SK-N-SH (cell line): ENCODE measurements around the gene DERA. TPM values are rescaled to one million over a fixed set of nuclear protein-coding genes. Genes with fewer than 3 reads are reported as not detected.
"Not testable (repeated sequence)": the region's sequence is repeated elsewhere in the genome, so short reads cannot be mapped to it uniquely, and the experiment has no call there.

Source experiments
- CTCF ChIA-PET: fragments of 300-600, 350-600 bp; formaldehyde crosslinking; extraction: SDS; loops from one replicate; lab custom pipeline; 2021; lab: Yijun Ruan, JAX
- POLR2A ChIA-PET: fragments of 350-600 bp; sonication (Branson Sonifier 250); formaldehyde crosslinking; extraction: SDS; loops from one replicate; lab custom pipeline; 2020; ENCODE audit warnings: antibody characterized with exemption, inconsistent platforms; lab: Yijun Ruan, JAX
- DNase-seq: peaks from one replicate; pipeline ENCODE4 v3.0.0; 2012
- H2AFZ ChIP-seq: fragments of 200-600 bp; sonication (generic); 2 replicates; pipeline ENCODE4 v1.8.1; 2016; ENCODE audit warnings: antibody characterized with exemption, mild to moderate bottlenecking, low read depth
- H3F3A ChIP-seq: fragments of 200-600 bp; sonication (generic); replicated peaks from 2 replicates; pipeline ENCODE3; 2016; ENCODE audit warnings: antibody characterized with exemption, mild to moderate bottlenecking; ENCODE audit not compliant: insufficient read depth
- H3K27ac ChIP-seq, 2 experiments: fragments of 200-500 bp in 1 of 2; fragments of 200-600 bp in 1 of 2; sonication (Bioruptor generic) in 1 of 2; sonication (generic), shearing (Covaris generic) in 1 of 2; 2 replicates each; pipeline versions ENCODE4 v1.5.1 to v1.6.1; 2014 to 2016; ENCODE audit warnings: low read depth in 2 of 2, inconsistent platforms in 1 of 2, low read length in 1 of 2, mild to moderate bottlenecking in 1 of 2, mixed read lengths in 1 of 2
- H3K27me3 ChIP-seq: fragments of 200-600 bp; sonication (generic), shearing (Covaris generic); 2 replicates; pipeline ENCODE4 v1.6.1; 2016; ENCODE audit warnings: mixed run types; ENCODE audit not compliant: insufficient read depth
- H3K36me3 ChIP-seq, 2 experiments: fragments of 200-500 bp in 1 of 2; fragments of 200-600 bp in 1 of 2; sonication (Bioruptor generic) in 1 of 2; sonication (generic) in 1 of 2; replicated peaks in 1 of 2; 2 replicates each; pipeline versions ENCODE3 to v1.5.1; 2014 to 2016; ENCODE audit warnings: low read length in 1 of 2, mild to moderate bottlenecking in 1 of 2; ENCODE audit not compliant: insufficient read depth in 2 of 2, control insufficient read depth in 1 of 2
- H3K4me1 ChIP-seq, 2 experiments: fragments of 200-500 bp in 1 of 2; fragments of 200-600 bp in 1 of 2; sonication (Bioruptor generic) in 1 of 2; sonication (generic), shearing (Covaris generic) in 1 of 2; 2 replicates each; pipeline versions ENCODE4 v1.5.1 to v1.6.1; 2014 to 2016; ENCODE audit warnings: low read depth in 1 of 2, low read length in 1 of 2, mixed run types in 1 of 2; ENCODE audit not compliant: insufficient read depth in 2 of 2, control insufficient read depth in 1 of 2
- H3K4me2 ChIP-seq: fragments of 200-600 bp; sonication (generic), shearing (Covaris generic); 2 replicates; pipeline ENCODE4 v1.6.1; 2017; ENCODE audit warnings: mixed run types
- H3K4me3 ChIP-seq, 2 experiments: fragments of 200-500 bp in 1 of 2; fragments of 200-600 bp in 1 of 2; sonication (Bioruptor generic) in 1 of 2; sonication (generic), shearing (Covaris generic) in 1 of 2; 2 replicates each; pipeline versions ENCODE4 v1.5.1 to v1.8.1; 2014 to 2016; ENCODE audit warnings: low read depth in 2 of 2, inconsistent platforms in 1 of 2, low read length in 1 of 2, mild to moderate bottlenecking in 1 of 2, mixed read lengths in 1 of 2, moderate library complexity in 1 of 2
- H3K79me2 ChIP-seq: fragments of 200-600 bp; sonication (generic); 2 replicates; pipeline ENCODE4 v1.8.1; 2017; ENCODE audit warnings: mild to moderate bottlenecking; ENCODE audit not compliant: insufficient read depth
- H3K9ac ChIP-seq: fragments of 200-600 bp; sonication (generic); 2 replicates; pipeline ENCODE4 v1.6.1; 2017; ENCODE audit warnings: mixed run types
- H3K9me2 ChIP-seq: fragments of 200-600 bp; sonication (generic); 2 replicates; pipeline ENCODE4 v1.6.1; 2017; ENCODE audit warnings: mixed run types
- H3K9me3 ChIP-seq: fragments of 200-600 bp; sonication (generic); 2 replicates; pipeline ENCODE4 v1.6.1; 2017; ENCODE audit warnings: mixed run types, mild to moderate bottlenecking, moderate library complexity
- H4K20me1 ChIP-seq: fragments of 200-600 bp; sonication (generic); 2 replicates; pipeline ENCODE4 v1.6.1; 2017; ENCODE audit warnings: mild to moderate bottlenecking, mixed run types; ENCODE audit not compliant: insufficient read depth
- FOSL2 ChIP-seq: IDR thresholded peaks from 2 replicates; pipeline ENCODE4 v1.4.0; 2012; ENCODE audit warnings: low read depth, mild to moderate bottlenecking, moderate library complexity, borderline replicate concordance
- FOXJ3 ChIP-seq: sonication (generic); formaldehyde crosslinking; IDR thresholded peaks from 2 replicates; pipeline ENCODE4 v1.5.1; 2020; ENCODE audit warnings: mild to moderate bottlenecking, missing genetic modification reagents
- SIN3A ChIP-seq: IDR thresholded peaks from 2 replicates; pipeline ENCODE4 v1.6.1; 2012; ENCODE audit warnings: low read depth, mild to moderate bottlenecking, low read length, moderate library complexity, borderline replicate concordance
- SMC3 ChIP-seq: IDR thresholded peaks from 2 replicates; pipeline ENCODE4 v1.6.1; 2012; ENCODE audit warnings: low read depth, low read length, improper control_type of control experiment
- TCF12 ChIP-seq: IDR thresholded peaks from 2 replicates; pipeline ENCODE4 v1.4.0; 2012
- WGBS: methylation state at CpG from one replicate; pipeline ENCODE4 v1.1.6; 2017; ENCODE audit warnings: low lambda C conversion rate; 5-methylcytosine and 5-hydroxymethylcytosine counted together
- polyA plus RNA-seq, 3 experiments: library from polyadenylated mRNA; depleted of rRNA; stranded (reverse); fragments of >200 nt; gene quantifications; 2 replicates each; pipeline ENCODE4 v1.2.3, GENCODE V29; 2012
- TF ChIP-seq, protein P1 (sequence below): fragments of 150-350 bp; IDR thresholded peaks from 2 replicates; pipeline ENCODE4 v1.6.1; 2017; ENCODE audit warnings: antibody characterized with exemption, low read length, low read depth, borderline replicate concordance
- TF ChIP-seq, protein P2 (sequence below): IDR thresholded peaks from 2 replicates; pipeline ENCODE4 v1.4.0; 2012; ENCODE audit warnings: low read depth

Gene DERA
- polyA plus RNA-seq, 1 of the 3 experiments (the other 2 are of a cell fraction) = 16.6 TPM

DNA sequence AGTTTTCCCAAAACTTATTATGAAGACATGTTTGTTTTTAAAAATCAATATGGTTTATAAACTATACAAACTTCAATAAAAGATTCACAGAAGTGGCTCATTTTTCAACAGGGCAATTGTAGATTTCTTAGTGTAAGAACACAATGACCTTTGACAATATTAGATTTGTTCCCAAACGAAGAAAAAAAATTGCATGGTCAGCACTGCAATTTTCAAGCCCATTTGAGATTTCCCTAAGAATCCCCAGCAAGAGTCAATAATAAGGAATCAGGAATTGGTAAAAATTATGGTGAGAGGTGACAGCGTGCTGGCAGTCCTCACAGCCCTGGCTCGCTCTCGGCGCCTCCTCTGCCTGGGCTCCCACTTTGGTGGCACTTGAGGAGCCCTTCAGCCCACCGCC is 145.8 kb downstream of the DERA start:
- Histone ChIP-seq H3K79me2 (no peaks in the 10 kb centered on the region), H3K4me1 (no peaks in the 10 kb centered on the region), H3K27ac (no peak overlapping the region)

DNA sequence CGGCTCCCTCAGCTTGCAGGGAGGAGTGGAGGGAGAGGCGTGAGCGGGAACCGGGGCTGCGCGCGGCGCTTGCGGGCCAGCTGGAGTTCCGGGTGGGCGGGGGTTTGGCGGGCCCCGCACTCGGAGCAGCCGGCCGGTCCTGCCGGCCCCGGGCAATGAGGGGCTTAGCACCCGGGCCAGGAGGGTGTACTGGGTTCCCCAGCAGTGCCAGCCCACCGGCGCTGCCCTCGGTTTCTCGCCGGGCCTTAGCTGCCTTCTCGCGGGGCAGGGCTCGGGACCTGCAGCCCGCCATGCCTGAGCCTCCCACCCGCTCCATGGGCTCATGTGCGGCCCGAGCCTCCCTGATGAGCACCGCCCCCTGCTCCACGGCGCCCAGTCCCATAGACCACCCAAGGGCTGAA is 146.2 kb downstream of the DERA start:
- DNase-seq, H3K9me3 ChIP-seq, POLR2A ChIA-PET, H3K79me2 ChIP-seq, H3K4me3 ChIP-seq, H4K20me1 ChIP-seq, H3K9ac ChIP-seq, H3K27ac ChIP-seq, H3K4me1 ChIP-seq, H3K27me3 ChIP-seq, H3K9me2 ChIP-seq, H3K4me2 ChIP-seq, H3F3A ChIP-seq, H2AFZ ChIP-seq, H3K36me3 ChIP-seq, CTCF ChIA-PET: not testable (repeated sequence)
- WGBS = 92% methylated on average over 16 of the region's 34 CpGs

More for the DNA sequence above, 145.8 kb downstream of the DERA start:
- Histone ChIP-seq H3K9ac (no peak overlapping the region), H3K9me2 (no peaks in the 10 kb centered on the region)
- 71% methylated on average over 6 of the region's 6 CpGs for WGBS
- CTCF ChIA-PET = no interaction called here
- TF ChIP-seq SMC3 (no peak), TCF12 (no peak), SIN3A (no peak)
- TF ChIP-seq, protein P1, sequence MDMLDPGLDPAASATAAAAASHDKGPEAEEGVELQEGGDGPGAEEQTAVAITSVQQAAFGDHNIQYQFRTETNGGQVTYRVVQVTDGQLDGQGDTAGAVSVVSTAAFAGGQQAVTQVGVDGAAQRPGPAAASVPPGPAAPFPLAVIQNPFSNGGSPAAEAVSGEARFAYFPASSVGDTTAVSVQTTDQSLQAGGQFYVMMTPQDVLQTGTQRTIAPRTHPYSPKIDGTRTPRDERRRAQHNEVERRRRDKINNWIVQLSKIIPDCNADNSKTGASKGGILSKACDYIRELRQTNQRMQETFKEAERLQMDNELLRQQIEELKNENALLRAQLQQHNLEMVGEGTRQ = no peak
- TF ChIP-seq, protein P2, sequence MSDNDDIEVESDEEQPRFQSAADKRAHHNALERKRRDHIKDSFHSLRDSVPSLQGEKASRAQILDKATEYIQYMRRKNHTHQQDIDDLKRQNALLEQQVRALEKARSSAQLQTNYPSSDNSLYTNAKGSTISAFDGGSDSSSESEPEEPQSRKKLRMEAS = no peak
- TF ChIP-seq, all 33 proteins: peak for 0
- Histone ChIP-seq H3K36me3 (no peaks in the 10 kb centered on the region), H3K4me3 (no peak overlapping the region), H4K20me1 (no peaks in the 10 kb centered on the region), H2AFZ (no peak overlapping the region), H3K27me3 (no peaks in the 10 kb centered on the region), H3K4me2 (no peak overlapping the region), H3F3A (no peaks in the 10 kb centered on the region), H3K9me3 (no peaks in the 10 kb centered on the region)
- POLR2A ChIA-PET = no interaction called here
- no peak for DNase-seq

DNA sequence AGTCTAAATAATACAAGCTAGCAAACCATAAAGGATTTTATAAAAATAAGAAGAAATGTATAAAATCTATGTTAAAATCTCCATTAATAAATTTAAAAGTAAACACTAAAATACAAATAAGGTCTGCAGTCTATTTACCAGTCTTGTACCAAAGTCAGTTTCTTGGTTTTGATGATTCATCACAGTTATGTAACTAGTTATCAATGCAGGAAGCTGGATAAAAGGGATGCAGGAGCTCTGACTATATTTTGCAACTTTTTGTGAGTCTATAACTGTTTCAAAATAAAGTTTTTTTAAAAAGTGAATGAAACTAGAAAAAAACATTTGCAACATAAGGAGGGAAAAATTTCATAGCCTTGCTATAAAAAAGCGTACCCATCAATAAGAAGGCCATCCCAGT is 151.5 kb downstream of the DERA start:
- H2AFZ ChIP-seq = no peak overlapping the region
- H3K9me3 ChIP-seq = no peaks in the 10 kb centered on the region
- no peaks in the 10 kb centered on the region for H3K36me3 ChIP-seq
- H3K27ac ChIP-seq = no peak overlapping the region
- H3K27me3 ChIP-seq = no peaks in the 10 kb centered on the region
- CTCF ChIA-PET = interaction anchor here (0.7 kb wide), 1 partner anchor 437 kb away, joined by 3 read pairs; no protein-coding TSS in a partner anchor
- no peaks in the 10 kb centered on the region for H3K79me2 ChIP-seq
- H4K20me1 ChIP-seq = no peaks in the 10 kb centered on the region
- no peak overlapping the region for H3K4me3 ChIP-seq
- WGBS = 72% methylated on average over 1 of the region's 1 CpG
- POLR2A ChIA-PET = no interaction called here
- TF ChIP-seq FOSL2 (0 out of 2 replicates have a peak, but pooled peaks have one; percentile 23), FOXJ3 (no peak)
- no peak for DNase-seq
- H3K9ac ChIP-seq = no peak overlapping the region
- H3K9me2 ChIP-seq = no peaks in the 10 kb centered on the region
- no peak overlapping the region for H3K4me2 ChIP-seq
- no peaks in the 10 kb centered on the region for H3K4me1 ChIP-seq
- no peaks in the 10 kb centered on the region for H3F3A ChIP-seq
